22Rv1 (cell line): ENCODE data around the gene LCP2.

Experiments
- H3K27ac ChIP-seq: fragments of 450-650 bp; 2 replicates; pipeline ENCODE4 v1.5.1; 2017
- CTCF ChIP-seq: fragments of 450-650 bp; IDR thresholded peaks from 2 replicates; pipeline ENCODE4 v1.5.1; 2017; ENCODE audit warnings: mild to moderate bottlenecking
- ZFX ChIP-seq: fragments of 450-650 bp; IDR thresholded peaks from 2 replicates; pipeline ENCODE4 v1.6.1; 2017; ENCODE audit warnings: antibody characterized with exemption, borderline replicate concordance

Gene LCP2

GRCh38 chr5:170276140-170276539, 21.4 kb downstream of the LCP2 start:
- no peak for TF ChIP-seq CTCF
- no peak overlapping the region for H3K27ac ChIP-seq

GRCh38 chr5:170275376-170275994, 22.1 kb downstream of the LCP2 start:
- H3K27ac ChIP-seq: no peak overlapping the region
- no peak for TF ChIP-seq CTCF
- no peak for TF ChIP-seq ZFX

- no peak for TF ChIP-seq CTCF
- no peak for TF ChIP-seq ZFX
- no peak overlapping the region for H3K27ac ChIP-seq
Observed at GRCh38 chr5:170273968-170274710, 23.4 kb downstream of the LCP2 start.

GRCh38 chr5:170270293-170271069, 27.1 kb downstream of the LCP2 start:
- no peak overlapping the region for H3K27ac ChIP-seq
- TF ChIP-seq ZFX (no peak), CTCF (no peak)

- TF ChIP-seq CTCF (no peak), ZFX (no peak)
- no peak overlapping the region for H3K27ac ChIP-seq
Observed at GRCh38 chr5:170269579-170269978, 28.0 kb downstream of the LCP2 start.

GRCh38 chr5:170268884-170269283, 28.7 kb downstream of the LCP2 start:
- H3K27ac ChIP-seq: no peak overlapping the region
- TF ChIP-seq ZFX: no peak
- TF ChIP-seq CTCF: no peak
